ENCODE measurements around the gene CSAG2.
"Not testable (repeated sequence)": the region's sequence is repeated elsewhere in the genome, so short reads cannot be mapped to it uniquely, and the experiment has no call there.

GRCh38 chrX:152713195-152713594, 4.1 kb upstream of the CSAG2 start:
- not testable (repeated sequence) for TF ChIP-seq CTCF, POLR2A (IDR thresholded peaks at IDR 0.05)
